Activated CD8-positive, alpha-beta T cell treated with anti-CD3 and anti-CD28 coated beads for 36 hours (primary cell): Measurements from ENCODE around the gene AFM. TPM values are rescaled to one million over a fixed set of nuclear protein-coding genes. Genes with fewer than 3 reads are reported as not detected.

ENCODE experiments used
- ATAC-seq: fragments of 200-7000 bp; cut with Tn5 transposase; one replicate; pipeline ENCODE4 v1.10.0; 2021; ENCODE audit warnings: mild to moderate bottlenecking, moderate library complexity
- CTCF ChIA-PET: fragments of 350-600 bp; sonication (Branson Sonifier 250); formaldehyde crosslinking; loops from one replicate; lab custom pipeline; 2021; ENCODE audit warnings: antibody characterized with exemption; lab: Charles Lee
- POLR2A ChIA-PET: fragments of 350-600 bp; sonication (Branson Sonifier 250); formaldehyde crosslinking; loops from one replicate; lab custom pipeline; 2021; ENCODE audit warnings: antibody characterized with exemption; lab: Charles Lee
- DNase-seq: peaks from one replicate; pipeline ENCODE4 v3.0.0-alpha.2; 2020
- H3K27ac Mint-ChIP-seq: one replicate; pipeline ENCODE4 v1.8.0; 2021; ENCODE audit warnings: mild to moderate bottlenecking, mixed read lengths
- H3K27me3 Mint-ChIP-seq: one replicate; pipeline ENCODE4 v1.8.0; 2021; ENCODE audit warnings: mixed read lengths
- H3K36me3 Mint-ChIP-seq: one replicate; pipeline ENCODE4 v1.8.0; 2021; ENCODE audit warnings: low read depth, mixed read lengths
- H3K4me1 Mint-ChIP-seq: one replicate; pipeline ENCODE4 v1.8.0; 2021; ENCODE audit warnings: low read depth, mixed read lengths
- H3K4me3 Mint-ChIP-seq: one replicate; pipeline ENCODE4 v1.8.0; 2021; ENCODE audit warnings: mild to moderate bottlenecking, moderate library complexity, mixed read lengths
- H3K9me3 Mint-ChIP-seq: one replicate; pipeline ENCODE4 v1.8.0; 2021; ENCODE audit warnings: mixed read lengths
- intact Hi-C: fragments of 100-400 bp; cut with micrococcal nuclease; formaldehyde crosslinking; loops from one replicate; pipeline ENCODE4 v1.10.0; 2022
- total RNA-seq, 2 experiments: library from RNA; stranded (reverse); gene quantifications; one replicate each; pipeline ENCODE4 v1.2.3, GENCODE V29; 2021
- TF ChIP-seq, protein P1 (sequence below): fragments of 200-600 bp; IDR thresholded peaks from one replicate; pipeline ENCODE4 v1.8.0; 2022; ENCODE audit warnings: antibody characterized with exemption, mild to moderate bottlenecking

AFM gene
- total RNA-seq, 2 experiments from 2014 or later = not detected

DNA sequence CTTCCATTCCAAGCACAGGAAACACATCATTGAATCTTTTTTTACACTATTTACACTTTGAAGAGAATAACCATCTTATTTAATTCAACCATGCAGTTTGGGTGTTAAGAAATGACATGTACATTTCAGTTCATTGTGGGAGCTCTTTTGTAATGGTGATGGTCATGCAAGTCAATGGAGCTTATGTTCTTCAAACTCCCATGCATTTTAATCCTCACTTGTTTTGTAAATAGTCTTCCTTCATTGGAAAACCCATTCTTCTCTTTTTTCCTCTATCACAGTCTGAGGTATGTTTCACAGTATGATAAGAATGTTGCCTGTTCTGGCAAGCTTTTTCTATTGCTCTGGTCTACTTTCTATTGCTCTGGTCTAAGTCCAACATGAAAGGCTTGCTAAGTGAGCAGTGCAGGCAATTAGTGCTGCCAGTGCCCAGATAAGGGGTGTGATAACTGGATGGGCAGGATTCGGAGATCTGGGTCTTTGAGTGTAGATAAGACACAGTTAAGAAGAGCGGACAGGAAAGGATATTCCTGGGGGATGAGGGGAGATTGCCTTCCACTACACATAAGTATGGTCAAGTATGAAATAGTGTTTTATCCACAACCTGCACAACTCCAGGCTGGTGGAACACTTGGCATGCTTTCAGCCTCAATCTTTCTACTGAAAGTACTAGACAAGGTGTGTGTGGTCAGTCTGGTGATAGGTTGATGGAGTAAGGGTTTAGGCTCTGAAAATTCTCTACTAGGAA is 28.4 kb upstream of the AFM start:
- no peaks in the 10 kb centered on the region for H3K4me1 Mint-ChIP-seq
- peaks cover 4% of the 10 kb centered on the region for H3K27me3 Mint-ChIP-seq
- TF ChIP-seq, protein P1, sequence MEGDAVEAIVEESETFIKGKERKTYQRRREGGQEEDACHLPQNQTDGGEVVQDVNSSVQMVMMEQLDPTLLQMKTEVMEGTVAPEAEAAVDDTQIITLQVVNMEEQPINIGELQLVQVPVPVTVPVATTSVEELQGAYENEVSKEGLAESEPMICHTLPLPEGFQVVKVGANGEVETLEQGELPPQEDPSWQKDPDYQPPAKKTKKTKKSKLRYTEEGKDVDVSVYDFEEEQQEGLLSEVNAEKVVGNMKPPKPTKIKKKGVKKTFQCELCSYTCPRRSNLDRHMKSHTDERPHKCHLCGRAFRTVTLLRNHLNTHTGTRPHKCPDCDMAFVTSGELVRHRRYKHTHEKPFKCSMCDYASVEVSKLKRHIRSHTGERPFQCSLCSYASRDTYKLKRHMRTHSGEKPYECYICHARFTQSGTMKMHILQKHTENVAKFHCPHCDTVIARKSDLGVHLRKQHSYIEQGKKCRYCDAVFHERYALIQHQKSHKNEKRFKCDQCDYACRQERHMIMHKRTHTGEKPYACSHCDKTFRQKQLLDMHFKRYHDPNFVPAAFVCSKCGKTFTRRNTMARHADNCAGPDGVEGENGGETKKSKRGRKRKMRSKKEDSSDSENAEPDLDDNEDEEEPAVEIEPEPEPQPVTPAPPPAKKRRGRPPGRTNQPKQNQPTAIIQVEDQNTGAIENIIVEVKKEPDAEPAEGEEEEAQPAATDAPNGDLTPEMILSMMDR = no peak
- DNase-seq (no peak), ATAC-seq (no peak)
- H3K9me3 Mint-ChIP-seq = no peaks in the 10 kb centered on the region
- ChIA-PET CTCF (no interaction called here), POLR2A (no interaction called here)
- H3K27ac Mint-ChIP-seq = no peak overlapping the region
- intact Hi-C loops = no loop called here
- no peak overlapping the region for H3K4me3 Mint-ChIP-seq
- no peaks in the 10 kb centered on the region for H3K36me3 Mint-ChIP-seq

DNA sequence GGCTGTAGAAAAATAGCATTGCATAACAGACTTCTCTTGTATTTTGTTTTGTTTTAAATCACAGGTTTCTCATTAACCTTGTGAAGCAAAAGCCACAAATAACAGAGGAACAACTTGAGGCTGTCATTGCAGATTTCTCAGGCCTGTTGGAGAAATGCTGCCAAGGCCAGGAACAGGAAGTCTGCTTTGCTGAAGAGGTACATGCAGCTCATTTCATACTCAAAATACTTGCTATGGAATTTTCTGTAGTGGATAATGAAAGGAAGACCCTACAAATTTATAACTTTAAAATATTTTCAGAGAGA is 27.9 kb upstream of the AFM start:
- no peaks in the 10 kb centered on the region for H3K9me3 Mint-ChIP-seq
- intact Hi-C loops = no loop called here
- H3K4me1 Mint-ChIP-seq = no peaks in the 10 kb centered on the region
- CTCF ChIA-PET = interaction anchor here (1.0 kb wide), 1 partner anchor 7 kb away, joined by 3 read pairs; no protein-coding TSS in a partner anchor
- peaks cover 3% of the 10 kb centered on the region for H3K27me3 Mint-ChIP-seq
- POLR2A ChIA-PET = no interaction called here
- no peak for ATAC-seq
- DNase-seq = no peak
- no peak overlapping the region for H3K4me3 Mint-ChIP-seq
- TF ChIP-seq, protein P1 = no peak
- H3K36me3 Mint-ChIP-seq = no peaks in the 10 kb centered on the region
- no peak overlapping the region for H3K27ac Mint-ChIP-seq

DNA sequence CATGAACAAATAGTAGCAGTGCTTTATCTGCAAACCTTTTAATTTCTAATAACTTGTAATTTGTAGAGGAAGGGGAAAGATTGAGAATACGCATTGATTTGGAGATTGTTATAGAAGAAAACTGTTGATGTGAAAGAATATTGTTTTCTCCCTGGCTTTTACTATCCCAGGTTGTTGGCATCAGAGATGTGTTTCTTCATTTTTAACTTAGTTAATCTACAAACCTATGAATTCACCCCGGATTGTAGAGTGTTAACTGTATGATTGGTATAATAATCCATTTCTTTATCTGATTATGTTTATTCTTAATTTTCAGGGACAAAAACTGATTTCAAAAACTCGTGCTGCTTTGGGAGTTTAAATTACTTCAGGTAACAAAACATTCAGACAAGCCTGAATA is 26.6 kb upstream of the AFM start:
- intact Hi-C loops = no loop called here
- no peaks in the 10 kb centered on the region for H3K9me3 Mint-ChIP-seq
- H3K4me1 Mint-ChIP-seq = no peaks in the 10 kb centered on the region
- no peaks in the 10 kb centered on the region for H3K36me3 Mint-ChIP-seq
- peaks cover 3% of the 10 kb centered on the region for H3K27me3 Mint-ChIP-seq
- H3K4me3 Mint-ChIP-seq = no peak overlapping the region
- POLR2A ChIA-PET = no interaction called here
- CTCF ChIA-PET = interaction anchor here (1.0 kb wide), 1 partner anchor 9 kb away, joined by 3 read pairs; no protein-coding TSS in a partner anchor
- H3K27ac Mint-ChIP-seq = no peak overlapping the region
- TF ChIP-seq, protein P1 = no peak
- DNase-seq (no peak), ATAC-seq (no peak)

DNA sequence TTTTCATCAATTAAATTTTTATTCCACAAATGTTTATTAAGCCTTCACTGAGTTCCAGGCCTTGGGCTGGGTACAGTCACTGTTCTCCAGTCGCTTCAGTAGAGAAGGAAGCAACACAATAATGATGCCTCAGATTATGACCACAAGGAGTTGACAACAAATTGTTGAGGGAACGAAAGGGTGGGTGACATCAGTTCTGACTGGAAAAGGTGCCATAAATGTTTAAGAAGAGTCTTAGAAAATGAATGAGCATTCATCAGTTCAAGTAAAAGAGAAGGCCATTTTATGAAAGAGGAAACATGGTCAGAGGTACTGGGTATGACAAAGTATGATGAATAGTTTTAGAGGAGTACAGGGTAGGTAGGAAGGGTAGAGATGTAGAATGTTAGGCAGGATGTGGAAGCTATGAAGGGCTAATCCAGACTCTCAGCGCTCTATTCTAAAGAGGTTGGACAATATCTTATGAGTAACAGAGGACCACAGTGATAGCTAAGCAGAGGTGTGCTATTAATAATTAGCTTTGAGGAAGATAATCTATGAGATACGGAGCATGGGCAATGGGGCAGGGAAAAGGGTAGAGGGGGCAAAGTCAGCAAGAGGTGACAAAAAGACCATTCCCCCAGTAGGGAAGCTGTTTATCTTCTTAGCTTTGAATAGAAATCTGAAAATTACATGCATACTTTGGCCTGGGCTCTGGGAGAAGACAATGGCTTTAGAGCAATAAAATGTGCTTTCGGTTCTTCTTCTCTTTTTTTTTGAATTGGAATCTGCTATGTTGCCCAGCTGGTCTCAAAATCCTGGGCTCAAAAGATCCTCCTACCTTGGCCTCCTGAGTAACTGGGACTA is 25.1 kb upstream of the AFM start:
- no peaks in the 10 kb centered on the region for H3K36me3 Mint-ChIP-seq
- intact Hi-C loops = no loop called here
- TF ChIP-seq, protein P1 = no peak
- peaks cover 3% of the 10 kb centered on the region for H3K27me3 Mint-ChIP-seq
- H3K9me3 Mint-ChIP-seq = no peaks in the 10 kb centered on the region
- ATAC-seq (no peak), DNase-seq (no peak)
- H3K4me3 Mint-ChIP-seq = no peak overlapping the region
- no peaks in the 10 kb centered on the region for H3K4me1 Mint-ChIP-seq
- no peak overlapping the region for H3K27ac Mint-ChIP-seq
- POLR2A ChIA-PET = interaction anchor here (0.7 kb wide), 1 partner anchor 1736 kb away, joined by 3 read pairs; no protein-coding TSS in a partner anchor
- CTCF ChIA-PET = interaction anchor here (0.9 to 1.0 kb wide), 2 partner anchors 10 to 13 kb away, joined by 3 read pairs; no protein-coding TSS in a partner anchor
